Keratinocyte (primary cell): ENCODE measurements around the gene BBS2.

Experiments used
- CTCF ChIP-seq, 3 experiments: IDR thresholded peaks in 1 of 3; conservative IDR thresholded peaks in 1 of 3; optimal IDR thresholded peaks in 1 of 3; 2 replicates in 2 of 3; 3 replicates in 1 of 3; pipeline versions ENCODE3 to v1.5.1; 2011; ENCODE audit warnings: low read length in 3 of 3, mild to moderate bottlenecking in 3 of 3, moderate library complexity in 2 of 3, control low read depth in 1 of 3, inconsistent platforms in 1 of 3; ENCODE audit not compliant: insufficient read depth in 2 of 3; ENCODE audit errors: extremely low read depth in 1 of 3
- EZH2 ChIP-seq: IDR thresholded peaks from one replicate; pipeline ENCODE4 v1.6.1; 2012; ENCODE audit warnings: inconsistent platforms, mild to moderate bottlenecking, low read length, moderate library complexity

GRCh38 chr16:56493815-56494214 lies 26.0 kb downstream of the BBS2 start:
- TF ChIP-seq CTCF (optimal IDR thresholded peaks at IDR 0.05 in 1 of 3, IDR thresholded peaks at IDR 0.05 in 1 of 3, conservative IDR thresholded peaks at IDR 0.05 in 1 of 3; ENCODE audit: extremely low read depth in 1 of 3, insufficient read depth in 2 of 3, low read length in 3 of 3) (no peak), EZH2 (no peak)
